ENCODE results near the gene USP6NL. TPM values are rescaled to one million over a fixed set of nuclear protein-coding genes. Genes with fewer than 3 reads are reported as not detected.

The USP6NL gene
- total and polyA plus RNA-seq, 2 of the 13 experiments (the other 11 are each of a cell fraction or from before 2014, with no cell fraction given) = 10.5 to 22.9 TPM

DNA sequence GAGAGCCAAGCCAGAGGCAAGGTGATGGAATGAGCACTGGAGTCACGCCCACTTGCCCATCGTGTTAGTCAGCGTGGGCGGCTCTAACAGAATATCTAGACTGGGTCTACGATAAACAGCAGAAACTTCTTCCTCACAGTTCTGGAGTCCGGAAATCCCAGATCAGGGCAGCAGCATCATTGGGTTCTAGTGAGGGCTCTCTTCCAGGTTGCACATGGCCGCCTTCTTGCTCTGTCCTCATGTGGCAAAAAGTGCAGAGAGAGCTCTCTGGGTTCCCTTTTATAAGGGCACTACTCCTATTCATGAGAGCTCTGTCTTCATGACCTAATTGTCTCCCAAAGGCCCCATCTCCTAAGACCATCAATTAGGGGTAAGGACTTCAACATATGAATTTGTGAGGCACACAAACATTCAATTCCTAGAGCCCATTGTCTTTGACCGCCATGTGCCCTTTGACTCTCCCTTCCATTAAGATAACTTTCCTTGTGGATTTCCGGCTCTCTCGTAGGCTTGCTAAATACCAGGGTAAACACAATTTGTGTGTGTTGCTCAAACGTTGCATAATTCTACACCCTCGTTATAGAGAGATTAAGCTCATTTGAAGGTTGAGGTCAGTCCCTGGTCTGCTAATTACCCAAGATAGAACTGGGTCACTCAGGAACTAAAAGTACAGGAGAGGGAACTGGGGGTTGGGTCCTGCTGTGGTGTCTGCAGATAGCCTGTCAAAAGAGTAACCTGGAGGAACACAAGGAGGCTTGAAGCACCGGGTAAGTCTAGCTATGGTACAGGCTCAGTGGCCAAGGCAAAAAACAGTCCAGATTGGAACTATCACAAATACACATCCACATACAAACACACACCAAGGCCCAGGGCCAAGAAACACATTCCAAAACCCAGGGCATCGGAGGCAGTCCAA, 28.7 kb upstream of the USP6NL start (continued):
- 0 out of 2 replicates have a peak, but pooled peaks have one; percentile 18 for TF ChIP-seq ZNF256 (CRISPR knock-in tag; conservative IDR thresholded peaks at IDR 0.05)
- 0 out of 2 replicates have a peak, but pooled peaks have one; percentile 66 for TF ChIP-seq ATF1 (CRISPR knock-in tag; IDR thresholded peaks at IDR 0.05)
- TF ChIP-seq, protein P1, sequence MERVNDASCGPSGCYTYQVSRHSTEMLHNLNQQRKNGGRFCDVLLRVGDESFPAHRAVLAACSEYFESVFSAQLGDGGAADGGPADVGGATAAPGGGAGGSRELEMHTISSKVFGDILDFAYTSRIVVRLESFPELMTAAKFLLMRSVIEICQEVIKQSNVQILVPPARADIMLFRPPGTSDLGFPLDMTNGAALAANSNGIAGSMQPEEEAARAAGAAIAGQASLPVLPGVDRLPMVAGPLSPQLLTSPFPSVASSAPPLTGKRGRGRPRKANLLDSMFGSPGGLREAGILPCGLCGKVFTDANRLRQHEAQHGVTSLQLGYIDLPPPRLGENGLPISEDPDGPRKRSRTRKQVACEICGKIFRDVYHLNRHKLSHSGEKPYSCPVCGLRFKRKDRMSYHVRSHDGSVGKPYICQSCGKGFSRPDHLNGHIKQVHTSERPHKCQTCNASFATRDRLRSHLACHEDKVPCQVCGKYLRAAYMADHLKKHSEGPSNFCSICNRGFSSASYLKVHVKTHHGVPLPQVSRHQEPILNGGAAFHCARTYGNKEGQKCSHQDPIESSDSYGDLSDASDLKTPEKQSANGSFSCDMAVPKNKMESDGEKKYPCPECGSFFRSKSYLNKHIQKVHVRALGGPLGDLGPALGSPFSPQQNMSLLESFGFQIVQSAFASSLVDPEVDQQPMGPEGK (CRISPR knock-in tag; IDR thresholded peaks at IDR 0.05) = peak; percentile 82
- TF ChIP-seq, protein P2, sequence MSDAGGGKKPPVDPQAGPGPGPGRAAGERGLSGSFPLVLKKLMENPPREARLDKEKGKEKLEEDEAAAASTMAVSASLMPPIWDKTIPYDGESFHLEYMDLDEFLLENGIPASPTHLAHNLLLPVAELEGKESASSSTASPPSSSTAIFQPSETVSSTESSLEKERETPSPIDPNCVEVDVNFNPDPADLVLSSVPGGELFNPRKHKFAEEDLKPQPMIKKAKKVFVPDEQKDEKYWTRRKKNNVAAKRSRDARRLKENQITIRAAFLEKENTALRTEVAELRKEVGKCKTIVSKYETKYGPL (CRISPR knock-in tag; IDR thresholded peaks at IDR 0.05) = peak; percentile 81; the same call in 1 of the 2 replicates
- 0 out of 2 replicates have a peak, but pooled peaks have one; percentile 43 for TF ChIP-seq ZNF780A (CRISPR knock-in tag; IDR thresholded peaks at IDR 0.05)
- TF ChIP-seq, protein P3, sequence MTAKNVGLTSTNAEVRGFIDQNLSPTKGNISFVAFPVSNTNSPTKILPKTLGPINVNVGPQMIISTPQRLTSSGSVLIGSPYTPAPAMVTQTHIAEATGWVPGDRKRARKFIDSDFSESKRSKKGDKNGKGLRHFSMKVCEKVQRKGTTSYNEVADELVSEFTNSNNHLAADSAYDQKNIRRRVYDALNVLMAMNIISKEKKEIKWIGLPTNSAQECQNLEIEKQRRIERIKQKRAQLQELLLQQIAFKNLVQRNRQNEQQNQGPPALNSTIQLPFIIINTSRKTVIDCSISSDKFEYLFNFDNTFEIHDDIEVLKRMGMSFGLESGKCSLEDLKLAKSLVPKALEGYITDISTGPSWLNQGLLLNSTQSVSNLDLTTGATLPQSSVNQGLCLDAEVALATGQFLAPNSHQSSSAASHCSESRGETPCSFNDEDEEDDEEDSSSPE (CRISPR knock-in tag; IDR thresholded peaks at IDR 0.05) = peak; percentile 53; the same call in 1 of the 2 replicates
- TF ChIP-seq ZBTB3 (CRISPR knock-in tag; IDR thresholded peaks at IDR 0.05; ENCODE audit: borderline replicate concordance, low read depth) = peak; percentile 77; the same call in 1 of the 2 replicates
- TF ChIP-seq BCL6 (CRISPR knock-in tag; IDR thresholded peaks at IDR 0.05) = peak; percentile 100
- peak; percentile 75 for TF ChIP-seq RFXAP (CRISPR knock-in tag; IDR thresholded peaks at IDR 0.05; ENCODE audit: borderline replicate concordance)
- TF ChIP-seq ZNF776 (CRISPR knock-in tag; IDR thresholded peaks at IDR 0.05) = peak; percentile 29; the same call in 1 of the 2 replicates
- peak; percentile 68 for TF ChIP-seq KDM1A (CRISPR knock-in tag; IDR thresholded peaks at IDR 0.05)
- peak; percentile 90 for TF ChIP-seq NKX3-1 (CRISPR knock-in tag; IDR thresholded peaks at IDR 0.05)
- peak; percentile 99 for TF ChIP-seq ISL2 (CRISPR knock-in tag; IDR thresholded peaks at IDR 0.05)
- TF ChIP-seq PLRG1 (conservative IDR thresholded peaks at IDR 0.05) = no peak
- TF ChIP-seq FOXJ3 (CRISPR knock-in tag; IDR thresholded peaks at IDR 0.05; ENCODE audit: borderline replicate concordance) = peak; percentile 97
- TF ChIP-seq, protein P4, sequence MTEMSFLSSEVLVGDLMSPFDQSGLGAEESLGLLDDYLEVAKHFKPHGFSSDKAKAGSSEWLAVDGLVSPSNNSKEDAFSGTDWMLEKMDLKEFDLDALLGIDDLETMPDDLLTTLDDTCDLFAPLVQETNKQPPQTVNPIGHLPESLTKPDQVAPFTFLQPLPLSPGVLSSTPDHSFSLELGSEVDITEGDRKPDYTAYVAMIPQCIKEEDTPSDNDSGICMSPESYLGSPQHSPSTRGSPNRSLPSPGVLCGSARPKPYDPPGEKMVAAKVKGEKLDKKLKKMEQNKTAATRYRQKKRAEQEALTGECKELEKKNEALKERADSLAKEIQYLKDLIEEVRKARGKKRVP (CRISPR knock-in tag; IDR thresholded peaks at IDR 0.05) = peak in 1 of 2 experiments; percentile 93; a peak in 2 of 4 replicates
- TF ChIP-seq, protein P5, sequence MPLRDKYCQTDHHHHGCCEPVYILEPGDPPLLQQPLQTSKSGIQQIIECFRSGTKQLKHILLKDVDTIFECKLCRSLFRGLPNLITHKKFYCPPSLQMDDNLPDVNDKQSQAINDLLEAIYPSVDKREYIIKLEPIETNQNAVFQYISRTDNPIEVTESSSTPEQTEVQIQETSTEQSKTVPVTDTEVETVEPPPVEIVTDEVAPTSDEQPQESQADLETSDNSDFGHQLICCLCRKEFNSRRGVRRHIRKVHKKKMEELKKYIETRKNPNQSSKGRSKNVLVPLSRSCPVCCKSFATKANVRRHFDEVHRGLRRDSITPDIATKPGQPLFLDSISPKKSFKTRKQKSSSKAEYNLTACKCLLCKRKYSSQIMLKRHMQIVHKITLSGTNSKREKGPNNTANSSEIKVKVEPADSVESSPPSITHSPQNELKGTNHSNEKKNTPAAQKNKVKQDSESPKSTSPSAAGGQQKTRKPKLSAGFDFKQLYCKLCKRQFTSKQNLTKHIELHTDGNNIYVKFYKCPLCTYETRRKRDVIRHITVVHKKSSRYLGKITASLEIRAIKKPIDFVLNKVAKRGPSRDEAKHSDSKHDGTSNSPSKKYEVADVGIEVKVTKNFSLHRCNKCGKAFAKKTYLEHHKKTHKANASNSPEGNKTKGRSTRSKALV (CRISPR knock-in tag; IDR thresholded peaks at IDR 0.05) = peak; percentile 59
- TF ChIP-seq, protein P6, sequence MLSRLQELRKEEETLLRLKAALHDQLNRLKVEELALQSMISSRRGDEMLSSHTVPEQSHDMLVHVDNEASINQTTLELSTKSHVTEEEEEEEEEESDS (CRISPR knock-in tag; IDR thresholded peaks at IDR 0.05; ENCODE audit: borderline replicate concordance) = peak; percentile 67; the same call in 1 of the 2 replicates
- TF ChIP-seq, protein P7, sequence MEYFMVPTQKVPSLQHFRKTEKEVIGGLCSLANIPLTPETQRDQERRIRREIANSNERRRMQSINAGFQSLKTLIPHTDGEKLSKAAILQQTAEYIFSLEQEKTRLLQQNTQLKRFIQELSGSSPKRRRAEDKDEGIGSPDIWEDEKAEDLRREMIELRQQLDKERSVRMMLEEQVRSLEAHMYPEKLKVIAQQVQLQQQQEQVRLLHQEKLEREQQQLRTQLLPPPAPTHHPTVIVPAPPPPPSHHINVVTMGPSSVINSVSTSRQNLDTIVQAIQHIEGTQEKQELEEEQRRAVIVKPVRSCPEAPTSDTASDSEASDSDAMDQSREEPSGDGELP (IDR thresholded peaks at IDR 0.05; ENCODE audit: borderline replicate concordance, low read depth) = peak; percentile 61; the same call in 1 of the 2 replicates
- no peak for TF ChIP-seq SP2 (CRISPR knock-in tag; IDR thresholded peaks at IDR 0.05)
- 0 out of 2 replicates have a peak, but pooled peaks have one; percentile 35 for TF ChIP-seq BRCA1 (CRISPR knock-in tag; IDR thresholded peaks at IDR 0.05)

Data from HepG2 (cell line).